ENCODE measurements around the gene KCP.

The KCP gene

DNA sequence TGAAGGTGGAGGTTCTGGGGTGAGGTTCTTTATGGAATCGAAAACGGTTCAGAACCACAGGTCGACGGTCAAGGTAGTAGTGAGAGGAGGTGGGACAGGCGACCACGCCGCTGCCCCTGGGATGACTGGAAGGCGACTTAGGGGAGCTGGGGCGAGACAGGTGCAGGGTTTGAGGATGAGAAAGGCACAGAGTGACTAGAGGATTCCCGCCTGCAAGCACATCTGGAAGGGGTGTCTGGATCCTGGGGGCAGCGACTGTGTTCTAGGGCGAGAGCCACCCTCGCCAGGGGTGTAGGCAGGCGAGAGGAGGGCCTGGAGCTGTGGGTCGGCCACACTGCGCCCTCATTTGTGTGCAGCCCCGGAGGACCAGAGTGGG is 26.8 kb upstream of the KCP start:
- Mint-ChIP-seq H3K27ac (no peak overlapping the region), H3K9me3 (no peaks in the 10 kb centered on the region), H3K4me3 (peak overlapping the region; percentile 79), H3K36me3 (ENCODE audit: low read depth) (no peaks in the 10 kb centered on the region), H3K4me1 (peaks cover 21% of the 10 kb centered on the region), H3K27me3 (ENCODE audit: low read depth, poor library complexity) (peaks cover 81% of the 10 kb centered on the region)
- TF ChIP-seq, protein P1, sequence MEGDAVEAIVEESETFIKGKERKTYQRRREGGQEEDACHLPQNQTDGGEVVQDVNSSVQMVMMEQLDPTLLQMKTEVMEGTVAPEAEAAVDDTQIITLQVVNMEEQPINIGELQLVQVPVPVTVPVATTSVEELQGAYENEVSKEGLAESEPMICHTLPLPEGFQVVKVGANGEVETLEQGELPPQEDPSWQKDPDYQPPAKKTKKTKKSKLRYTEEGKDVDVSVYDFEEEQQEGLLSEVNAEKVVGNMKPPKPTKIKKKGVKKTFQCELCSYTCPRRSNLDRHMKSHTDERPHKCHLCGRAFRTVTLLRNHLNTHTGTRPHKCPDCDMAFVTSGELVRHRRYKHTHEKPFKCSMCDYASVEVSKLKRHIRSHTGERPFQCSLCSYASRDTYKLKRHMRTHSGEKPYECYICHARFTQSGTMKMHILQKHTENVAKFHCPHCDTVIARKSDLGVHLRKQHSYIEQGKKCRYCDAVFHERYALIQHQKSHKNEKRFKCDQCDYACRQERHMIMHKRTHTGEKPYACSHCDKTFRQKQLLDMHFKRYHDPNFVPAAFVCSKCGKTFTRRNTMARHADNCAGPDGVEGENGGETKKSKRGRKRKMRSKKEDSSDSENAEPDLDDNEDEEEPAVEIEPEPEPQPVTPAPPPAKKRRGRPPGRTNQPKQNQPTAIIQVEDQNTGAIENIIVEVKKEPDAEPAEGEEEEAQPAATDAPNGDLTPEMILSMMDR (IDR thresholded peaks at IDR 0.05) = no peak
- DNase-seq = no peak

DNA sequence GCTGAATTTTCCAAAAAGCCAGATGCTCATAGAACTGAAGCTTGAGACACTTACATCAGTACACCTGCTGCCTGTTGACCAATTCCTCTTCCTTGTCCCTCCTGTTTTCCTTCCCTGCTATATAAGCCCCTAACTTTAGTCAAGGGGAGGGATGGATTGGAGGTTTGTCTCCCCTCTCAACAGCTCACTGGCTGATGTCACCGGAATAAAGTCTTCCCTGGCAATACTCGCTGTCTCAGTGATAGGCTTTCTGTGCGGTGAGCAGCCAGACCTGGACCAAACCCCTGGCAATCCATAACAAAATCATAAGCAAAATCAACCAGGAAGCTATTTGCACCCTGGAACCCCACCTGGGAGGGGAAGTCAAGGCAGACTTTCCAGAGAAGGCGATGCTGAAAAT is 26.3 kb upstream of the KCP start:
- Mint-ChIP-seq H3K27ac (no peak overlapping the region), H3K27me3 (ENCODE audit: low read depth, poor library complexity) (peaks cover 81% of the 10 kb centered on the region), H3K4me1 (peaks cover 21% of the 10 kb centered on the region), H3K4me3 (peak overlapping the region; percentile 79), H3K9me3 (no peaks in the 10 kb centered on the region), H3K36me3 (ENCODE audit: low read depth) (no peaks in the 10 kb centered on the region)
- TF ChIP-seq, protein P1 (IDR thresholded peaks at IDR 0.05) = no peak
- no peak for DNase-seq

DNA sequence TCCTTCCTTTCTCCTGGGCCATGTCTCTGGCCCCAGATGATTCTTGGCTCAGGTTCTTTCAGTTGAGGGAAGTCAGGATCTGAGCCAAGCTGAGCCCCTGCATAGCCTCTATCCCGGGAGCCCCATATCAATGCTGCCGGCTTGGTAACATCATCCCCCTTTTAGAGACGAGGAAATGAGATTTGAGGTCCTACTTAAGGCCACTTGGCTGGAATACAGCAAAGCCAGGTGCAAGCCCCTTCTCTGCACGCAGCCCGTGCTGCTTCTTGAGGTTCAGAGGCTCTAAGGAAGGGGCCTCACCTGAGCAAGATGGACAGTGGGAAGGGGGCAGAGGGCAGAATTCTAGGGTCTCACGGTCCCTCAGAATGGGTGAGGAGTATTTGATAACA is 24.8 kb upstream of the KCP start:
- H3K36me3 Mint-ChIP-seq (ENCODE audit: low read depth) = no peaks in the 10 kb centered on the region
- H3K4me3 Mint-ChIP-seq = no peak overlapping the region
- H3K27me3 Mint-ChIP-seq (ENCODE audit: low read depth, poor library complexity) = peaks cover 69% of the 10 kb centered on the region
- H3K4me1 Mint-ChIP-seq = peaks cover 17% of the 10 kb centered on the region
- H3K9me3 Mint-ChIP-seq = no peaks in the 10 kb centered on the region
- TF ChIP-seq, protein P1 (IDR thresholded peaks at IDR 0.05) = no peak
- H3K27ac Mint-ChIP-seq = no peak overlapping the region
- no peak for DNase-seq

DNA sequence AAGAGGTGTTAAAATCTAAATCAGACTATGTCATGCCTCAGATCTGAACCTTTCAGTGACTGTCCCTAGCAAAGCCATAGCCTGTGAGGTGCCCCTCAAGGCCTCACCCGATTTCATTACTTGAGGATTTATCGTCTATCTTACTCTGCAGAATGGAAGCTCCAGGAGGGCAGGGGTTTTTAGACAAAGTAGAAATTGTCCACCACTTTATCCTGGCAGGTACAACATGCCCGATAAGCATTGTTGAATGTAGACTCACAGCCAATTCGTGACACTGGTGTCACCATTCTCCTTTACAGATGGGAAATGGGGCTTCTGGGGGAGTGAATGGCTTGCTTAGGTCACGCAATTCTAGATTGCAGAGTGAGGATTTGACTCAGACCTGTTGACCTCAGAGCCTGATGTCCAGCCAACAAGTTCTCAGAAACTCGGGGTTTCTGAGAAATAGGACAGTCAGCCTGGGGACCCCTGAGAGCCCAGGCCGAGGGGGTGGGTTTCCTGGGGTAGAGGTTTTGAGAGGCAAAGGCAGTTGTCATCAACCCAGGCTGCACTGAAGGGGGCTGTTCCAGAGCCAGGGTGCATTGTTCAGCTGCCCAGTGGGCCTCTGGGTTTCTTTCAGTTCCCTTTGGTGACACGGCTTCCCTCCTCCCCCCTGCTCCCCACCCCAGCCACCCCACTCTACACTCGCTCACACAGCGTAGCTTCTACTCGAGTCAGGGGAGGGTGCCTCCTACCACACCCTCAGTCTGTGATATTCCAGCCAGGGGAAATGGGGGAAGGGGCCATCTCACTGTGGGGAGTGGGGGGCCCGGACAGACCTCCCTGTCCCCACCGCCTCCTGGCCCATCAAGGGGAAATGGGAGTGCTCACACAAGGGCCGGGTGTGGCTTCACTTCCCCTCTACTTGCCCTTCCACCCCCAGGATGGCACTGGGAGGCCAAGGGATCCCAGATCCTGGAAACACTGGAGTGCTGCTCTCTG is 24.1 kb upstream of the KCP start:
- Mint-ChIP-seq H3K4me3 (no peak overlapping the region), H3K27ac (no peak overlapping the region), H3K27me3 (ENCODE audit: low read depth, poor library complexity) (peaks cover 62% of the 10 kb centered on the region), H3K36me3 (ENCODE audit: low read depth) (no peaks in the 10 kb centered on the region), H3K4me1 (peaks cover 17% of the 10 kb centered on the region), H3K9me3 (no peaks in the 10 kb centered on the region)
- no peak for DNase-seq
- TF ChIP-seq, protein P1 (IDR thresholded peaks at IDR 0.05) = no peak

DNA sequence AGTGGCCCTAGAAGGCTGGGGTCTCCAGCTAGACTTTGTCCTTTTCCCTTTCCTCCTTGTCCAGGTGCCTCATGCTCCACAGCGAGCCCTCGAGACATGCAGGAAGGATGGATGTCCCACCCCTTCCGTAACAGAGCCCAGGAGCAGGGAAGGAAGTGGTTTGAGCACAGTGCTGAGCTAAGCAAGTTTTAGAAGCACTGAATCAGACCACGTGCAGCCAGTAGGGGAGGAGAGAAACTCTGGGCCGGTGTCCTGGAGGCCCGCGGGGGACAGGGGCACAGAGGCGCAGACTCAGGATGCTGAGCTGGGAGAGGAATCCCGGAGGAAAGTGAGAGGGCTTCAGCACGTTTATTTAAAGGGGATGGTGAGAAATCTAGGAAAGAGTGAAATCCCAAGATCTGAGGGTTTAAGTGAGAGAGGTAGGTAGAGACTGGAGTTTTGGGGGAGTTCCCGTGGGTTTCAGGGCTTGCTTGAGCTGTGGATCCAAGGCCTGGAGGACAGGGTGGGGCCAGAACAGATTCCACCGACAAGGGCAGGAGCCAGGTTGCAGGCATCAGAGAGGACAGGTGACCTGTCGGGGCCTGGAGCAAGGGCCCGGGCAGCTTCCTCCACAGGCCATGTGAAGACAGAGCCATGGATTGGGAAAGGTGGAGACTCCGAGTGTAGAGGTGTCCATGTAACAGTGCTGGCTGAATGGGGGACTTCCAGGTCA is 22.8 kb upstream of the KCP start:
- Mint-ChIP-seq H3K36me3 (ENCODE audit: low read depth) (no peaks in the 10 kb centered on the region), H3K27me3 (ENCODE audit: low read depth, poor library complexity) (peaks cover 49% of the 10 kb centered on the region), H3K4me3 (no peak overlapping the region), H3K4me1 (peaks cover 12% of the 10 kb centered on the region), H3K9me3 (no peaks in the 10 kb centered on the region), H3K27ac (no peak overlapping the region)
- TF ChIP-seq, protein P1 (IDR thresholded peaks at IDR 0.05) = no peak
- no peak for DNase-seq
